H9 (cell line): Measurements from ENCODE around the gene PACS1. TPM values are rescaled to one million over a fixed set of nuclear protein-coding genes. Genes with fewer than 3 reads are reported as not detected.

ENCODE experiments used
- DNase-seq: peaks from one replicate; pipeline ENCODE4 v3.0.0-alpha.2; 2017
- H2AFZ ChIP-seq: one replicate; pipeline ENCODE4 v1.6.1; 2013; ENCODE audit warnings: mild to moderate bottlenecking, low read length, control low read depth, moderate library complexity
- H2AK5ac ChIP-seq: 2 replicates; pipeline ENCODE4 v1.6.1; 2013; ENCODE audit warnings: low read length, control low read depth, mixed read lengths; ENCODE audit not compliant: insufficient read length
- H2BK120ac ChIP-seq: one replicate; pipeline ENCODE4 v1.6.1; 2013; ENCODE audit warnings: low read depth, mild to moderate bottlenecking, low read length, control low read depth, inconsistent platforms; ENCODE audit not compliant: poor library complexity, severe bottlenecking
- H2BK12ac ChIP-seq: 2 replicates; pipeline ENCODE4 v1.6.1; 2013; ENCODE audit warnings: low read length, control low read depth, mixed read lengths, low read depth; ENCODE audit not compliant: insufficient read length
- H2BK15ac ChIP-seq: 2 replicates; pipeline ENCODE4 v1.6.1; 2013; ENCODE audit warnings: low read depth, low read length, control low read depth
- H2BK20ac ChIP-seq: one replicate; pipeline ENCODE4 v1.6.1; 2013; ENCODE audit warnings: low read depth, mild to moderate bottlenecking, low read length, control low read depth, inconsistent platforms; ENCODE audit not compliant: poor library complexity, severe bottlenecking
- H2BK5ac ChIP-seq: 2 replicates; pipeline ENCODE4 v1.6.1; 2013; ENCODE audit warnings: low read length, control low read depth, mixed read lengths; ENCODE audit not compliant: insufficient read length
- H3K14ac ChIP-seq: 2 replicates; pipeline ENCODE4 v1.6.1; 2013; ENCODE audit warnings: low read length, control low read depth; ENCODE audit not compliant: insufficient read depth
- H3K18ac ChIP-seq: 2 replicates; pipeline ENCODE4 v1.6.1; 2013; ENCODE audit warnings: low read depth, mild to moderate bottlenecking, mixed read lengths, low read length, control low read depth; ENCODE audit not compliant: insufficient read length
- H3K23ac ChIP-seq: 2 replicates; pipeline ENCODE4 v1.6.1; 2013; ENCODE audit warnings: low read length, control low read depth, mixed read lengths, low read depth; ENCODE audit not compliant: insufficient read length
- H3K23me2 ChIP-seq: 2 replicates; pipeline ENCODE4 v1.6.1; 2013; ENCODE audit warnings: low read depth, mild to moderate bottlenecking, mixed read lengths, low read length, control low read depth; ENCODE audit not compliant: insufficient read length, poor library complexity, severe bottlenecking
- H3K27ac ChIP-seq: 2 replicates; pipeline ENCODE4 v1.5.1; 2013; ENCODE audit warnings: low read length, control low read depth, mixed read lengths, low read depth; ENCODE audit not compliant: insufficient read length
- H3K27me3 ChIP-seq: 2 replicates; pipeline ENCODE4 v1.6.1; 2013; ENCODE audit warnings: low read length, control low read depth, inconsistent platforms; ENCODE audit not compliant: insufficient read depth
- H3K4ac ChIP-seq: 2 replicates; pipeline ENCODE4 v1.6.1; 2013; ENCODE audit warnings: low read depth, mild to moderate bottlenecking, control low read depth, inconsistent platforms, low read length, moderate library complexity
- H3K4me1 ChIP-seq: 2 replicates; pipeline ENCODE4 v1.6.1; 2013; ENCODE audit warnings: low read length, control low read depth, inconsistent platforms; ENCODE audit not compliant: insufficient read depth
- H3K4me2 ChIP-seq: 2 replicates; pipeline ENCODE4 v1.6.1; 2013; ENCODE audit warnings: low read length, control low read depth, mixed read lengths; ENCODE audit not compliant: insufficient read length, insufficient read depth
- H3K56ac ChIP-seq: 2 replicates; pipeline ENCODE4 v1.6.1; 2013; ENCODE audit warnings: low read depth, mild to moderate bottlenecking, mixed read lengths, low read length, control low read depth; ENCODE audit not compliant: insufficient read length
- H3K79me1 ChIP-seq: 2 replicates; pipeline ENCODE4 v1.6.1; 2013; ENCODE audit warnings: low read depth, mild to moderate bottlenecking, moderate library complexity, low read length, control low read depth, inconsistent platforms; ENCODE audit not compliant: insufficient read depth, poor library complexity, severe bottlenecking
- H3K79me2 ChIP-seq: 2 replicates; pipeline ENCODE4 v1.6.1; 2013; ENCODE audit warnings: low read length, control low read depth, inconsistent platforms; ENCODE audit not compliant: insufficient read depth
- H3K9ac ChIP-seq: 2 replicates; pipeline ENCODE4 v1.6.1; 2013; ENCODE audit warnings: low read length, control low read depth, mixed read lengths; ENCODE audit not compliant: insufficient read length; ENCODE audit errors: extremely low read depth
- H3K9me3 ChIP-seq: one replicate; pipeline ENCODE4 v1.6.1; 2013; ENCODE audit warnings: low read depth, low read length, inconsistent platforms; ENCODE audit not compliant: control insufficient read depth
- H3T11ph ChIP-seq: one replicate; pipeline ENCODE4 v1.6.1; 2013; ENCODE audit warnings: mild to moderate bottlenecking, low read length, control low read depth, inconsistent platforms
- H4K20me1 ChIP-seq: one replicate; pipeline ENCODE4 v1.6.1; 2013; ENCODE audit not compliant: control insufficient read depth, insufficient read length, insufficient read depth
- H4K5ac ChIP-seq: 2 replicates; pipeline ENCODE4 v1.6.1; 2013; ENCODE audit warnings: low read depth, mild to moderate bottlenecking, mixed read lengths, low read length, control low read depth; ENCODE audit not compliant: insufficient read length
- H4K8ac ChIP-seq: replicated peaks from 2 replicates; pipeline ENCODE4 v1.6.1; 2013; ENCODE audit warnings: low read length, control low read depth, mixed read lengths, low read depth; ENCODE audit not compliant: insufficient read length
- H4K91ac ChIP-seq: 2 replicates; pipeline ENCODE4 v1.6.1; 2013; ENCODE audit warnings: low read depth, mild to moderate bottlenecking, moderate library complexity, mixed read lengths, low read length, control low read depth; ENCODE audit not compliant: insufficient read length
- H3K27ac Mint-ChIP-seq, 3 experiments: 2 replicates in 2 of 3; 3 replicates in 1 of 3; pipeline ENCODE4 v1.8.0; 2020 to 2021; ENCODE audit warnings: mixed read lengths in 3 of 3, mild to moderate bottlenecking in 1 of 3, moderate library complexity in 1 of 3
- H3K27me3 Mint-ChIP-seq: 2 replicates; pipeline ENCODE4 v1.8.0; 2021; ENCODE audit warnings: low read depth, mild to moderate bottlenecking, moderate library complexity, mixed read lengths
- H3K36me3 Mint-ChIP-seq, 3 experiments: 2 replicates in 2 of 3; 3 replicates in 1 of 3; pipeline ENCODE4 v1.8.0; 2020 to 2021; ENCODE audit warnings: low read depth in 3 of 3, mixed read lengths in 3 of 3; ENCODE audit not compliant: insufficient read depth in 1 of 3
- H3K4me1 Mint-ChIP-seq, 2 experiments: 2 replicates each; pipeline ENCODE4 v1.8.0; 2020; ENCODE audit warnings: mixed read lengths in 2 of 2
- H3K4me3 Mint-ChIP-seq, 2 experiments: 2 replicates in 1 of 2; 3 replicates in 1 of 2; pipeline ENCODE4 v1.8.0; 2020 to 2021; ENCODE audit warnings: mild to moderate bottlenecking in 2 of 2, mixed read lengths in 2 of 2, moderate library complexity in 1 of 2
- H3K9me3 Mint-ChIP-seq, 2 experiments: 2 replicates in 1 of 2; 3 replicates in 1 of 2; pipeline ENCODE4 v1.8.0; 2020; ENCODE audit warnings: mild to moderate bottlenecking in 2 of 2, mixed read lengths in 2 of 2, moderate library complexity in 1 of 2
- WGBS: extraction: QIAGEN DNeasy Blood & Tissue Kit; methylation state at CpG from one replicate; pipeline ENCODE4 v1.1.7; 2013; ENCODE audit warnings: missing lambda C conversion rate, low lambda C conversion rate, mixed read lengths; ENCODE audit not compliant: insufficient read length; ENCODE audit errors: extremely low coverage; 5-methylcytosine and 5-hydroxymethylcytosine counted together
- total RNA-seq: library from RNA; stranded (reverse); gene quantifications from 2 replicates; pipeline ENCODE4 v1.2.1, GENCODE V29; 2021
- TF ChIP-seq, protein P1 (sequence below): fragments of 200-600 bp; sonication (generic); conservative IDR thresholded peaks from 3 replicates; pipeline ENCODE4 v1.8.0; 2021; ENCODE audit warnings: antibody characterized with exemption, mild to moderate bottlenecking

Gene PACS1
- total RNA-seq, 1 experiment from 2014 or later = 35.5 TPM

DNA sequence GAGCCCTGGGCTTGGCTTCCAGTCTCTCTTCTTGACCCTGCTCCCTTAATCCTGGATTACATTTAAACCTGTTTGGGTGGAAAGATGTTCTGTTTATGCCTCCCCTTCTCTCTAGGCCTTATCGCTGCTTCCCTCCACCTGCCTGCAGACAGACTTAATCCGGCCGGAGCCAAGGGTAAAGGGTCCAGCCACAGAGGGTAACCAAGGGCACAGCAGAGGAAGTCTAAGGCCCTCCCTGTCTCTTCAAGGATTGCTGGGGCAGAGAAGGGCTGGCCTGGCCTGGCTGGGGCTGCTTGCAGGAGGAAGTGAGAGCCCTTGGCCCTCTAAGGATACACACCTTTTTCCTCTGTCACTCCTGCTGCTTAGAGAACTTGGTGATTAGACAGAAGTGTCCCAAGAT lies 23.2 kb upstream of the PACS1 start:
- no peak overlapping the region for H4K91ac ChIP-seq
- peaks cover 8% of the 10 kb centered on the region for H3K23me2 ChIP-seq
- H3K27ac ChIP-seq = no peak overlapping the region
- peaks cover 33 to 43% of the 10 kb centered on the region in 2 experiments for H3K4me1 Mint-ChIP-seq
- H3K36me3 Mint-ChIP-seq = peaks cover 10 to 25% (median 19%) of the 10 kb centered on the region in 3 experiments
- H2AK5ac ChIP-seq = no peak overlapping the region
- no peak overlapping the region for H3K14ac ChIP-seq
- no peak overlapping the region for H2BK12ac ChIP-seq
- H3K56ac ChIP-seq = no peak overlapping the region
- no peak overlapping the region for H3T11ph ChIP-seq
- H4K8ac ChIP-seq = no peak overlapping the region
- no CpG with 5 or more reads among the region's 3 CpGs for WGBS
- H3K79me1 ChIP-seq = no peaks in the 10 kb centered on the region
- no peak overlapping the region for H2BK5ac ChIP-seq
- peaks cover 3% of the 10 kb centered on the region for H4K20me1 ChIP-seq
- no peak for DNase-seq
- no peaks in the 10 kb centered on the region for H3K9me3 Mint-ChIP-seq
- H2BK15ac ChIP-seq = no peak overlapping the region
- H3K27me3 Mint-ChIP-seq = no peaks in the 10 kb centered on the region; the same call in 1 of the 2 replicates
- H3K79me2 ChIP-seq = no peaks in the 10 kb centered on the region
- peaks cover 6% of the 10 kb centered on the region; the same call in 1 of the 2 replicates for H3K4me1 ChIP-seq
- no peaks in the 10 kb centered on the region for H3K27me3 ChIP-seq
- no peak overlapping the region for H3K27ac Mint-ChIP-seq
- H3K9ac ChIP-seq = no peak overlapping the region
- no peak overlapping the region for H3K23ac ChIP-seq
- H3K9me3 ChIP-seq = no peaks in the 10 kb centered on the region
- no peak overlapping the region for H3K4me2 ChIP-seq
- H2BK20ac ChIP-seq = no peak overlapping the region
- H2AFZ ChIP-seq = no peak overlapping the region
- H3K4me3 Mint-ChIP-seq = no peak overlapping the region
- H4K5ac ChIP-seq = no peak overlapping the region
- TF ChIP-seq, protein P1, sequence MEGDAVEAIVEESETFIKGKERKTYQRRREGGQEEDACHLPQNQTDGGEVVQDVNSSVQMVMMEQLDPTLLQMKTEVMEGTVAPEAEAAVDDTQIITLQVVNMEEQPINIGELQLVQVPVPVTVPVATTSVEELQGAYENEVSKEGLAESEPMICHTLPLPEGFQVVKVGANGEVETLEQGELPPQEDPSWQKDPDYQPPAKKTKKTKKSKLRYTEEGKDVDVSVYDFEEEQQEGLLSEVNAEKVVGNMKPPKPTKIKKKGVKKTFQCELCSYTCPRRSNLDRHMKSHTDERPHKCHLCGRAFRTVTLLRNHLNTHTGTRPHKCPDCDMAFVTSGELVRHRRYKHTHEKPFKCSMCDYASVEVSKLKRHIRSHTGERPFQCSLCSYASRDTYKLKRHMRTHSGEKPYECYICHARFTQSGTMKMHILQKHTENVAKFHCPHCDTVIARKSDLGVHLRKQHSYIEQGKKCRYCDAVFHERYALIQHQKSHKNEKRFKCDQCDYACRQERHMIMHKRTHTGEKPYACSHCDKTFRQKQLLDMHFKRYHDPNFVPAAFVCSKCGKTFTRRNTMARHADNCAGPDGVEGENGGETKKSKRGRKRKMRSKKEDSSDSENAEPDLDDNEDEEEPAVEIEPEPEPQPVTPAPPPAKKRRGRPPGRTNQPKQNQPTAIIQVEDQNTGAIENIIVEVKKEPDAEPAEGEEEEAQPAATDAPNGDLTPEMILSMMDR = no peak
- no peak overlapping the region for H3K18ac ChIP-seq
- H2BK120ac ChIP-seq = no peak overlapping the region
- H3K4ac ChIP-seq = no peak overlapping the region
